EL (cell line): ENCODE measurements around the gene PCF11.
A peak's percentile ranks its signal among the peaks of the same experiment; 100 is the strongest.

Source experiments
- DNase-seq: peaks from one replicate; pipeline ENCODE4 v3.0.0-alpha.2; 2016

Gene PCF11

DNA sequence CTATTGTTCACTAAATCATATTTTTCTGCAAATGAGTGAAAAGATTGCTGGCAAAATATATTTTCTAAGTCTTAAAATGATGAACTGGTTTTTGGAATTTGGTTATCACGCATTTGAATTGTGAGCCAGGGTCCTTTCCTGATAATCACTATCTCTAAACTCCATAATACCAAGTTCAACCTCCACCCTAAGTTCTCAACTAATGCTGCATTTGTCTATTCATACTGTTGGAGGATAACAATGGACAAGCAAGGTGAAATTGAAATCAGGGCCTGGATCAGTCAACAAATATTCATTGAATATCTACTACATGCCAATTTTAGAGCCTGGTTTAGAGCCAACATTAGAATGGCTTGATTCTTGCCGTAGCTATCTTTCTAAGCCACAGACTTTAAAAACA lies 4.7 kb upstream of the PCF11 start:
- DNase-seq = no peak

DNA sequence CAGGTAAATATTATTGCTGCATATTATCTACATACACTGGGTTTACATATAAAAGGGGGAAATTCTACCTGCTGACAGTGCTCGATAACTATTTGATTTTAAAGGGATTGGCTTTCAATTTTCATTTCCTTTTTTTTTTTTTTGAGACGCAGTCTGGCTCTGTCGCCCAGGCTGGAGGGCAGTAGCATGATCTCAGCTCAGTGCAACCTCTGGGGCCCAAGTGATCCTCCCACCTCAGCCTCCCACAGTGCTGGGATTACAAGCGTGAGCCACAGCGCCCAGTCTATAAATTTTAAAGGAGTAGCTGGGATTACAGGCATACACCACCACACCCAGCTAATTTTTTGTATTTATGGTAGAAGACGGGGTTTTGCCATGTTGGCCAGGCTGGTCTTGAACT lies 3.2 kb upstream of the PCF11 start:
- DNase-seq = no peak

DNA sequence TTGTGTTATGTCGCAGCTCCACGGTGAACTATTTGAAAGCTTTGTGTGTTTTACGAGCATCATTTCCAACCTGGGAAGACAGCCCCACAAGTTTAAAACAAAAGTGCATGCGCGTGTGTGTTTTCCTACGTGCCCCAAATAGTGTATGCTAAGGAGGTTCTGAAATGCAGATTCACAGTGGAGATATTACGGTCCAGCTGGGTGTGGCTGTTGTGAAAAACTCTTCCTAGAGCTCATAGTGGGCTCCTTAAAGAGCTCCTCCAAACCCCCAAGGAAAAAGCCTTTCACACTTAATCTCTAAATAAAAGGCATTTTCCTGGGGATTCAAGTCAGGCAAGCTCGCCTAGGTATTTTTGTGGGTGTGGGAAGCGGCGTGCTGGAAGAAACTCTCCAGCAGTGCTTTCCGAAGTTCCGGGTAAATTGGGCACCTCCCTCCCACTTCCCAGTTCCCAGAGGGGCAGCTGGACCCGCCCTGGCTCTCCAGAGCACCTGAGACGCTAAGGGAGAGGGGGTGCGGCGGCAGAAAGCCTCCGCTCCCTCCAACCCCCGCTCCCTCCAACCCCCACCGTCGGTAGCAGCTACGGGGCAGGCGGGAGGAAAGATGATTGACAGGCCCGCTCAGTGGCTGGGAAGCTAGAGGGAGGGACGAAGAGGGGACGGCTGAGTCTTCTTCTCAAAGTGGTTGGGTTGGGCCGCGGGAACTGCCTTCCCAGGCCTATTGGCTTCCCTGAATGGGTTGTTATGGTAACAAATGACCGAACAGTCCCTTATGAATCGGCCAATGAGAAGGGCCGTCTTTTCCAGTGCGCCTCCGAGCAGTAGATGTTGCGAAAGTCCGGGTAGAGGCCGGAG lies 561 bp upstream of the PCF11 start:
- DNase-seq = peak; percentile 100

DNA sequence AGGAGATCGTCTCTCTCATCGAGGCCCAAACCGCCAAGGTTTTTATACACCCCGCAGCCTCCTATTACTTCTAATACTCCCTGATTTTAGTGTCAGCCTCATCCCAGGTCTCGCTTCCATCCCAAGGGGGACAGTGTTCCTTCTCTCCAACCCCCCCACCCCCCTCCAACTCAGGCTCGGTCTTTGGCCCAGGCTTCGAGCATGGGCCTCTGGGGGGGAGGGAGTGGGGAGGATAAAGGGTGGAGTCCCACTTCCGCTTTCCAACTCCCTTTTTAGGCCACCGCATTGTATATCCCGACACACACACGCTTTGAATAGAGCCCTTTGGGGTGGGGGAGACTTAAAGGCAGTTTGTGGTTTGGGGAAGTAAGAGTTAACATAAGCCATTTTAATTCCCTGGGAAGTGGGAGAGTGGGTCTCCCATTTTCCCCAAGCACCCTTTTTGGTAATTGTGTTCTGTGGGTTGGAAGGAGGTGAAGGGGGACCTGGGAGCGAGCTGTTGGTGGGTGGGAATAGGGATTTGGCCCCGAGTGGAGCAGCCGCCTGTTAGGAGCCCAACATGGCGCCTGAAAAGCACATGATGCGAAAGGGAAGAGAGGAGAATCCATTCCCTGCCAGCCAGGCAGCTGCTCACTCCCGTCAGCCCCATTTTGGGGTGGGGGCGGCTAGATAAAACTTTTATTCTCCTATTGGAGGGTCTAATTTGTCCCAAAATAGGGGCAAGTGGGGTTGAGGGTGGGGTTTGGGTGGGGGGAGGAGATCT lies 844 bp downstream of the PCF11 start:
- DNase-seq = peak; percentile 51

DNA sequence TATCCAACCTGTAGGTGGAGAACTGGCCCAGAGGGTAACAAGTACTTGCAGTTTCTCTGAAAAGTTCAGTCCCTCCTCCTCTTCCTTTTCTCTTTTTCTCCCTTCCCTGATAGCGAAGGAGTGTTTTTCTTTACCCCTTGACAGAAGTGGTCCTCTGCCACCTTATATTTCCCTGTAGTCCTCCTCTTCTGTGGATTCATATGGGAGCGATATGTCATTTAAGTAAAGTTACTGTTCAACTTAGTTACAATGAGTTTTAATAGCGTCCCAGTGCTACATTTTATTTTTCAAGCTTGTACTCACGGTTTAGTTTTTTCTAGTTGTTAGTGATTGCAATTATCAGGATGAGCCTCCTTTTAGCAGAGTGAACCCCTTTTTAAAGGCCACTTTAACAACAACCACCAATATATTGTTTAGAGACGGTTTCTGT lies 1.4 kb downstream of the PCF11 start:
- DNase-seq = no peak

DNA sequence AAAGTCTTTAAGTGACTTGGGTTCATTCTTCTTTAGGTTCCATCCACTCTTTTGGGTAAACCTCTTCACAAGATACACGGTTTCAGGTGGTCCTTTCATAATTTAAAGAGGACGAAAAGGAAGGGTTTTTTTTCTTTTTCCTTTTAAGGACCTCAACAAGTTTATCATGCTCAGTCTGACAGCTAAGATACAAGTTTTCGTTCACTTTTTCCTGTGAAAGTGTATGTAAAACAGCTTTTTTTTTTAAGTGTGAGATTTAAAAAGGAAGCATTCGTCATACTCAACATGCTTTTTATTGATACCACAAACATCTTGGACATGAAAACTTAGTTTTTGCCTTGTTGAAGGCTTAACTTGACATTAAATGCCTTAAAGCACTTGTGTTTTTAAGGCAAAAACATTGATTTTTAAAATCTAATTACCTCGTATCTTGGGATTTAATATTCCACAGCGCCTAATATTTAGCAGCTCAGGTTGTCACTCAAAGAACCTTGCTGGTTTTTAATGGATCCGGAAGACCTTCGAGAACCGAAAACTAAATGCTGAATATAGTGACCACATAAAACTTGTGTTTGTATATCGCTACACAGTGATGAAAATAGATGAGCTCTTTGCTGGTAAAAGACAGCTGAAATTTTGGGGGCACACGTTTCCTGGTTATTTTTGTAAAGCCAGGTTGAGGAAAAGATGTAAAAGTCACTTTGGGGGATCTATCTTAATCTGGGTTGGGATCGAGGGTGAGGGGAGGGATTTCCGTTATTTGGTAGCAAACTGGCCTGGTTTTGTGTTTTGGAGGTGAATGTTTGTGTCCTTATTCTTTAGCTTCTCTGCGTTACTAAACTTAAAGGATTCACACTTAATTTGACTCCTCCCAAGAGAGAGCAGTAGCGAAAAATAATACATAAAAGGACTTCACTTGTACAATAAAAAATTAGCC lies 2.3 kb downstream of the PCF11 start:
- DNase-seq = no peak

DNA sequence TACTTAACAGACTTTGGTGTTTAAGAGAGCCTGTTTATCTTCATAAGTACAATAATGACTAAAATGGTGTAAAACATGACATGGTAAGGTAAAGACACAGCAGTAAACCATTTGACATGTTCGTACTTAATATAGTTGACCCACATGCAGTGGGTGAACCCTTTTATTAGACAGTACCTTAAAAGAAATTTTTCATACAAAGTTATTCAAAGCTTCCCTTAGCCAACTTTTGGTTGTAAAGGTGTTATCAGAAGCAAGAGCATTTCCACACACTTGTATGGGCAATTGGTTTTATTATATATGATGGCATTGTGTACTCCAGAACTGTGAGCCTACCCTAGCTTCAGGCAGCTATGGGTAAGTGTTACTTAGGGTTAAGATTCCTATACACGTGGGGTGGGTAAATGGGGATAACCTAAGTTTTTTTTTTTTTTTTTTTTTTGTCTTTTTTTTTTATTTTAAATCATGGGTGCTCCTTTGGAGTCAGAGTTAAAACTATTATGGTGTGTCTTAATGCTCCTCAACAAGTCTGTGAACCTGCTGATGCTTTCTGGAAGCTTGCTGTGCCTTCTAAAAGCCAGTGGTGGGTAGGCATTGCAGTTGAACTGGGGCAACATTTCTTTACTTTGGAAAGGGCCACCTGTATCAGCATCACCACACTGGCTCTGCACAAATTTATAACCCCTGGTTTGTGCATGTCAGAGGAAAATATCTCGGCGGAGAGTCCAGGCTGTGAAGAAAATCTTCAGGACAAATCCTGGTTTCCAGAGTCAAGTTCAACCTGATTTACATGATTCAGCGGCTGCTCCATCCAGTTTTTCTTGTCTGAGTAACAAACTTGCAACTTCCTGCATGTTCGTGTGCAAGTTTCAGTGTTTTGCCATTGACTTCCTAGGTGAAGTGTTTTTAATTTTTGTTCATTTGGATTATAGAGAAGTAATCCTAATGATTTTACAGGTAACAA lies 3.3 kb downstream of the PCF11 start:
- DNase-seq = peak; percentile 59

DNA sequence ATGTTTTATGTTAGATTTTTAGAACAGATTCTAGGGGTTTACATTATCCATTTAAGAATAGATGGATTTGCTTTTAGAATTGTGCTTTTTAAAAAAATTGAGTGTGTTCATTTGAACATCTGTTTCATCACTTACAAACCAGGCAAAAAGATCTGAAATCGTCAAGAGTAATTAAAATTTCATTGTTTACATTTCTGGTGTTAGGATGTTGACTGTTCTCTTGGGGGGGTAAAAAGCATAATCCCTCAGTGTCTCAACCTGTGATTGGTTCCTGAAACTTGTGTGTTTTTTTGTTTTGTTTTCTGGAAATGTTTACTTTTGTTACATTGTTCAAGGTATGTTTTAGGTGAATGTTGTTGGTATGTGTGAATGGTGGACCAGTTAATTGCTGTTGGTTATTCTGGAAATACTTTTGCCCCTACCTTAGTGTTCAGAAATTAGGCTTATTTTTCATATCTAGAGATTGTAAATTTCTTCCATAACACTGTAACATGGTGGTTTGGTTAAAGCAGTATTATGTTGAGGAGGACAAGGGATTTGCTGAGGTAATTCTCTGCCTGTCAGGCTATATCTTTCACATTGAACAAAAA lies 4.8 kb downstream of the PCF11 start:
- DNase-seq = no peak

DNA sequence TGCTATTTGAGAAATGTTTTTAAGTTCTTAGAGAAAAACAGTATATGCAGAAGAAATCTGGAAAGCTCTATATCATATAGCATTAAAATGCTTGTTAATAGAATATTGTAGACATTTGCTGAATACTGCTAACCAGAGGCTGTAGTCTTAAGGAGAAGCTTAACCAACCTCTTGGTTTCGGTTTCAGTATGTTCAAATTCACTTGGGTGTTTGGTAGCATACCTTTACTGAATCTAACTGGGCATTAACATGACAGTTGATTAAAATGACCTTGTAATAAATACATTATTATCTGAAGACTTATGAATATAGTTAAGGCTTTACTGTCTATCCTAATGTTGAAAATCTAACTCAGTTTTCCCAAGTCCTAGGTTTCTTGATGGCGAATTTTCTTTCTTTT lies 5.4 kb downstream of the PCF11 start:
- no peak for DNase-seq

DNA sequence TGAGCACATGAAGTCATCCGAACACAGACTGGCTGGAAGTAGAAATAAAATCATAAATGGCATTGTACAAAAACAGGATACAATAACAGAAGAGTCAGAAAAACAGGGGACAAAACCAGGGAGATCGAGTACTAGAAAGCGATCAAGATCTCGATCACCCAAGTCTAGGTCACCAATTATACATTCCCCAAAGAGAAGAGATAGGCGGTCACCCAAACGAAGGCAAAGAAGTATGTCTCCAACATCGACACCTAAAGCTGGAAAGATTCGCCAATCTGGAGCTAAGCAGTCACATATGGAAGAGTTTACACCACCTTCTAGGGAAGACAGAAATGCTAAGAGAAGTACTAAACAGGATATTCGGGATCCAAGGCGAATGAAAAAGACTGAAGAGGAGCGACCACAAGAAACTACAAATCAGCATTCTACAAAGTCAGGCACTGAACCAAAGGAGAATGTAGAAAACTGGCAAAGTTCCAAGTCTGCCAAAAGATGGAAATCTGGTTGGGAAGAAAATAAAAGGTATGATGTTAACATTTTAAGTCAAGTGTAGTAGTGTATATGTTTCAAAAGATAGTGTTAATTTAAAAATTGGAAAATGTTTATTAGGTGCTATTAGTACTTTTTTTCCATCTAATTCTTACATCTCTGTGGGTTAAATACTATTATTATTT lies 9.4 kb downstream of the PCF11 start:
- no peak for DNase-seq

DNA sequence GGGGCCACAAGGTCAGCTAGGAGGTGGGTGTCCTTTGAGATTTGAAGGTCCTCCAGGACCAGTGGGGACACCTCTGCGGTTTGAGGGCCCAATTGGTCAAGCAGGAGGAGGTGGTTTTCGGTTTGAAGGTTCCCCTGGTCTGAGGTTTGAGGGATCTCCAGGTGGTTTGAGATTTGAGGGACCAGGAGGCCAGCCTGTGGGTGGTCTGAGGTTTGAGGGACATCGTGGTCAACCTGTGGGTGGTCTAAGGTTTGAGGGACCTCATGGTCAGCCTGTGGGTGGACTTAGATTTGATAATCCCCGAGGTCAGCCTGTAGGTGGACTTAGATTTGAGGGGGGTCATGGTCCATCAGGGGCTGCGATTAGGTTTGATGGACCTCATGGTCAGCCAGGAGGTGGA lies 11.8 kb downstream of the PCF11 start:
- no peak for DNase-seq

DNA sequence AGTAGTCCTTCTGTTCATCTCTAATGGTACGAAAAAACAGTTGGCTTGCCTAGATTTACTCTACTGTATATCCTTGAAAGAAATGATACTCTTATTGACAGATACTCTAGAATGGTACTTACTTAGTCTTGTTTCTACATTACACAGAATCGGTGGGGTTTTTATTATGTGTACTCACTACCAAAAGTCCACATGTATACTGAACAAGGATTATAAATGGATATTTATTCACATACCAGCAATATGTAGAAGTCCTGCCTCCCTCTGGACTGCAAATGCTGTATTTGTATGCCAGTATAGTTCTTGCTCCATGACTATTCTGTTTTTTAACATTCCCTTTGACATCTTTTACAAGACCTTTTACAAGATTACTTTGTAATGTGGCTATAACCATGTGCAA lies 13.9 kb downstream of the PCF11 start:
- DNase-seq = no peak

DNA sequence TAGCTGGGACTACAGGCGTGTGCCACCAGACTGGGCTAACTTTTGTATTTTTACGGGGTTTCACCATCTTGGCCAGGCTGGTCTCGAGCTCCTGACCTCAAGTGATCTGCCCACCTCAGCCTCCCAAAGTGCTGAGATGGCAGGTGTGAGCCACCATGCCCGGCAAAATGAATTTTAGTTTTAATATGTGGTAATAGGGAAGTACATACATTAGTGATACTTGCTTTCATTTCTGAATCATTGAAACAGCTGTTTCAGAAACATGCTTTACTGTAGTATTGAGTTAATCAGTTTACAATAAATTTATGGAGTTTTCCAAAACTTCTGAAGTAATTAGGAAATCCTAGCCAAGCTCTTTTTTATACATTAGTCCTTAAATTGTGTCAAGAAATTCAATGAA lies 15.6 kb downstream of the PCF11 start:
- no peak for DNase-seq

DNA sequence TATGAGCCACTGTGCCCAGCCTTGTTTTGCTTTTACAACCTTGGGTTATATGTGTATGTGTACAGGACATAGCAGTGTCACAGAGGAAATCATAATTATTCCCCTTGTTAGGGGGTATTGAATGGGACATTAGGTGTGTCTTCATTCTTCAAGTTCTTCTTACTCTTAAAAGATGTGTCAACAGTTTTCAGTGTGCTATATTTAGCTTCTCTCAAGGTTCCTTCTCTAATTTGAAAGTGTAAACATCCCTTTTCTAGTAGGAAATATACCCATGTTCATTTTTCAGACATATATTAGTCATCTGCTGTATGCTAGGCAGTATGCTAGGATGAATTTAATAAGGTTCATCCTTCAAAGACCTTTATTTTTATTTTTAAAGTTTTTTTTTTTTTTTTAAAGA lies 17.1 kb downstream of the PCF11 start:
- no peak for DNase-seq

DNA sequence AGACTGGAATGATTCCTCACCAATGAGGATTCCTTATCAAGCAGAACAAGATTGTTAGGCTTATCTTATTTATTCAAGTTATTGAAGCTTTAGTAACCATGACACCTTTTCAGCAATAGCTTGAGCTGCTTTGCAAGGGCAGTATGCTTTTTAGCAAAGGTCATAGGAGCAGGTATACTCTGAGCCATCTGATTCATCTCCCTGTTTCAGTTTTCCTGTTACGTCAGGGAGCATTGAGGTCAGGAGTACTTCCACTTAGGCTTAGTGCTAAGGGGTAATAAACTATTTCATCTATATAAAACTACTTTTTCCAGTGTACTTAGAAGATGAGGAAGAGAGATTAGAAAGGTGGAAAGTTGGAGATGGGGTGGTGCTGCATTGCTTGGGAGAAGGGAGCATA lies 18.9 kb downstream of the PCF11 start:
- DNase-seq = no peak

DNA sequence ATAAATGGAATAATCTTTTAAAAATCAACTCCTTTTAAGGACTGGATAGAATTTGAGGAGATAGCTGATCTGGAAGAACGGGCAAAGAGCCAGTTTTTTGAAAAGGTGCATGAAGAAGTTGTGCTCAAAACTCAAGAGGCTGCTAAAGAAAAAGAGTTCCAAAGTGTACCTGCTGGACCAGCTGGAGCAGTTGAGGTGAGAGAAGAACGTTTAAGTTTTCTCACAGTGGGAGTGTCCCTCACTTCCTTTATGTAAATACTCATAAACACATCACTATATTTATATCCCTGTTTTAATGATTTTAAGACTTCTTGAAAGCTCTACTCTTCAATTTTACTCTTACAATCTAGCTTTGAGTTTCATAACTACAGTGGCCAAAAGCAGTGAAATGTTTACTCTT lies 24.9 kb downstream of the PCF11 start:
- DNase-seq = no peak

DNA sequence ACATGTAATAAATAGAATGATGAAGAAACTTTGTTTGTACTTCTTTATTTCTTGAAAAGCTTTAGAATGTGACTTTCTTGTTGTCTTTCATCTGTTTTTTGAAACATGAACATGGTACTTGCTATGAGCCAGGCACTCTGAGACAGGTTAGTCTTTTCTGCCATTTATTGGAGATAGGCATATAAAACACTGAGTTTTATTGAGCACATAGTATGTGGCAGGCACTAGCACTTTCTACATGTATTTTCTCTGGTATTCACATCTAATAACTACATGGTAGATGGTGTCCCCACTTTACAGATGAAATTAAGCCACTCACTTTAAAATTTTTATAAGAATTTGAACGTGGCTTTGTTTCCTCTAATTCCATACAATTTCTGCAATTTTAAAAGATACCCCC lies 28.8 kb downstream of the PCF11 start:
- no peak for DNase-seq

DNA sequence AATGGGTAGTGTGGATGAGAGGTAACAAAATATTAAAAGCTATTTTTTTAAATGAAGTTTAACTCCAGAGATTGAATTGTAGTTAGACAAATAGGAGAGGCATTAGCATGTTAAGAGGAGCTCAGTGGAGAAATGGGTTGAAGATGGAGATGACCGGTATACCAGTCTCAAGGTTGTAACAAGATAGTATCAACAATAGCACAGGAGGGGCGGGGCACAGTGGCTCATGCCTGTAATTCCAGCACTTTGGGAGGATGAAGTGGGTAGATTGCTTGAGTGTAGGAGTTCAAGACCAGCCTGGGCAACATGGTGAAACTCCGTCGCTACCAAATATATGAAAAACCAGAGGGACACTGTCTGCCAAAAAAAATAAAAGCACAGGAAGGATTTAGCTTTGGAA lies 30.5 kb downstream of the PCF11 start:
- DNase-seq = no peak

DNA sequence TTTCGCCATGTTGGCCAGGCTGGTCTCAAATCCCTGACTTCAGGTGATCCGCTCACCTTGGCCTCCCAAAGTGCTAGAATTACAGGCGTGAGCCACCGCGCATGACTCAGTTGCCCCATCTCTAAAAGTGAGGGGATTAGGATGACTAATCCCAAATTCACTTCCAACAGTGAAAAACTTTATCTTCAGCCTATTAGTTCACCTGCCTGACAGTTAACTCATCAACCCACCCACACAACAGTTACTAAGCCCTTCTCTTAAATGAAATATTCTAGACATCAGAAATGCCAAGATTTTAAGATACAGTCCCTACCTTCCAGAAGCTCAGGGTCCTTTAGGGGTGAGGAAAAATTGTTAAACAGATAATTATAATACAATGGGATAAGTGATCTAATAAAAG lies 34.6 kb downstream of the PCF11 start:
- no peak for DNase-seq

DNA sequence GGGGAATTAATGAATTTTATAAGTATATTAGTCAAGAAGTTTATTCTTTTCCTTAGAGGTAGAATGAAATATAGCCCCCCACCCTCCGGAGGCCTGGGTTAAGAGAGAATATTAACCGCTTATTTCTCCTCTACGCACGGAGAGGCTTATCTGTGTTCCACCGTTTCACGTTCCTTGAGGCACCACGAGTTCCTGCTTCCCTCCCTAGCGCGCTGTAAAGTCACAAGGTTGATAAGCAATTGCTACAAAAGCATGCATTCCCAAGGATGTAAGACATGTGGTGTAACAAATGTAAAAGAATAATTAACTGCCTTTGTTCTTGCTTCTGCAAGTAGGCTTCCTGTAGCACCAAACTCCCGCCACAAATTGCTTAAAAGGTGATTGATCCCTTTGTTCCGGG lies 35.1 kb downstream of the PCF11 start:
- no peak for DNase-seq

DNA sequence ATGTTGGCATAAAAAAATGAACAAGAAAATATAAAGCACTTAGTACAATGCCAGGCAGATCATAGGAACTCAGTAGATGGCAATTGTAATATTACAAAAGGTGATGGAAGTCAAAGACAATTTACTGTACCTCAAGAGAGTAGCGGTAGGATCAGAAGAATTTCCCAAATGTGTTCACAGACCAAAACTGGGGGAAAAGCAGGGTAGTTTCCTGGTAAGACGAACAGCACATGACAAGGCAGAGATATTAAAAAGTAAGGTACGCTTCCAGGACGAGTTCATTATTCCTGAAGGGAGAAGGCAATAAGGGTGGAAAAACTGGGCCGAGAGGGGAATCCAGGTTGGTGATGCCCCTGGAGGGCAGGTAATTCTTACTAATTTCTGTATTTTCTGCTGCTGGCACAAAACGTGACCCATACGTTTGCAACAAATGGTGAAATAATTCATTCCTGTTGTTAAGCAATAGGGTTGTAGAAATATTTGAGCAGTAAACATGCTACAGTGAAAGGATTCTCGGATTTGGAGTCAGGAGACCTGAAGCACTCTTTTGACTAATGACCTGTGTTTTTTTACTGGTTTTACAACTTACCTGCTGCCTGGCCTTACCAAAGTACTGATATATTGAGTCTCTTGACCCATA lies 35.8 kb downstream of the PCF11 start:
- no peak for DNase-seq
